Transverse colon (tissue), 4 donors: ENCODE data around the gene RFX2. TPM values are rescaled to one million over a fixed set of nuclear protein-coding genes. Genes with fewer than 3 reads are reported as not detected.

ENCODE experiments used
- DNase-seq: peaks from one replicate; pipeline ENCODE4 v3.0.0-alpha.2; 2019
- H3K27ac ChIP-seq, 4 donors: fragments of 200-600 bp; sonication (generic); 2 replicates each; pipeline ENCODE4 v1.5.1; 2016 to 2018; ENCODE audit warnings: inconsistent platforms in 4 of 4
- H3K27me3 ChIP-seq: fragments of 200-600 bp; sonication (generic); 2 replicates; pipeline ENCODE4 v1.5.1; 2017; ENCODE audit warnings: inconsistent platforms
- H3K36me3 ChIP-seq, 4 donors: fragments of 200-600 bp; sonication (generic); 2 replicates each; pipeline ENCODE4 v1.5.1; 2017 to 2019; ENCODE audit warnings: inconsistent platforms in 4 of 4
- H3K4me1 ChIP-seq, 4 donors: fragments of 200-600 bp; sonication (generic); 2 replicates each; pipeline ENCODE4 v1.5.1; 2017 to 2020; ENCODE audit warnings: inconsistent platforms in 4 of 4
- H3K4me3 ChIP-seq, 4 donors: fragments of 200-600 bp; sonication (generic); 1 replicate in 1 of 4; 2 replicates in 3 of 4; pipeline versions ENCODE4 v1.5.1 to v1.6.1; 2017 to 2019; ENCODE audit warnings: inconsistent platforms in 4 of 4
- H3K9me3 ChIP-seq, 2 donors: fragments of 200-600 bp; sonication (generic); 2 replicates each; pipeline ENCODE4 v1.5.1; 2017 to 2019; ENCODE audit warnings: inconsistent platforms in 2 of 2
- CTCF ChIP-seq, 5 experiments: fragments of 200-600 bp in 3 of 5; fragments of 450-650 bp in 2 of 5; sonication (generic) in 3 of 5; IDR thresholded peaks; 1 replicate in 2 of 5; 2 replicates in 3 of 5; pipeline ENCODE4 v1.5.1; 2016 to 2017; ENCODE audit warnings: antibody characterized with exemption in 5 of 5, inconsistent platforms in 3 of 5, mild to moderate bottlenecking in 2 of 5, moderate library complexity in 1 of 5
- EP300 ChIP-seq: sonication (generic); formaldehyde crosslinking; IDR thresholded peaks from one replicate; pipeline ENCODE4 v1.6.1; 2017; ENCODE audit warnings: antibody characterized with exemption, low read depth
- POLR2A ChIP-seq: fragments of 450-650 bp; IDR thresholded peaks from one replicate; pipeline ENCODE4 v1.6.1; 2016; ENCODE audit warnings: antibody characterized with exemption, mild to moderate bottlenecking, moderate library complexity
- POLR2AphosphoS5 ChIP-seq, 3 donors: sonication (generic); formaldehyde crosslinking; IDR thresholded peaks; one replicate each; pipeline ENCODE4 v1.6.1; 2016; ENCODE audit warnings: antibody characterized with exemption in 3 of 3
- WGBS, 2 donors: methylation state at CpG; one replicate each; pipeline ENCODE4 v1.1.5; 2018; ENCODE audit warnings: low coverage in 1 of 2; 5-methylcytosine and 5-hydroxymethylcytosine counted together
- in situ Hi-C, 4 donors: fragments of 200-750 bp; cut with MboI; loops; one replicate each; pipeline versions ENCODE4 v1.15.0 to v1.15.1; 2017; ENCODE audit warnings: low sequenced_read_pairs in 3 of 4, low pct_ligation_motif_present in 1 of 4, low pct_unique_long_range_greater_than_20kb in 1 of 4
- intact Hi-C: fragments of 100-400 bp; cut with DNase I; formaldehyde crosslinking; loops from one replicate; pipeline ENCODE4 v1.15.1; 2023; ENCODE audit warnings: low total_unique reads
- total RNA-seq, 4 donors: library from RNA; depleted of rRNA; stranded (reverse); fragments of >200 nt; gene quantifications; one replicate each; pipeline ENCODE4 v1.1.0, GENCODE V29; 2016

Gene RFX2
- total RNA-seq, 4 donors from 2014 or later: 6.1 to 57.5 (median 11.8) TPM

- no peaks in the 10 kb centered on the region for H3K4me1 ChIP-seq
- TF ChIP-seq CTCF (IDR thresholded peaks at IDR 0.05): no peak
- TF ChIP-seq EP300: no peak
- TF ChIP-seq POLR2A: no peak
- TF ChIP-seq POLR2AphosphoS5 (IDR thresholded peaks at IDR 0.05): no peak
- intact Hi-C loops: no loop called here
- H3K9me3 ChIP-seq: no peaks in the 10 kb centered on the region
- H3K27me3 ChIP-seq: no peaks in the 10 kb centered on the region
- H3K4me3 ChIP-seq: no peak overlapping the region
- DNase-seq: no peak
- WGBS, 2 donors: 86 to 95% methylated on average over 4 to 26 of the region's 26 CpGs
- in situ Hi-C loops: no loop called here
- no peak overlapping the region for H3K27ac ChIP-seq
- H3K36me3 ChIP-seq: peaks cover 0 to 5% (median 0%) of the 10 kb centered on the region in 4 donors
These were observed 94.3 kb downstream of the RFX2 start for GRCh38 chr19:6015841-6016545.

- no peaks in the 10 kb centered on the region for H3K27me3 ChIP-seq
- TF ChIP-seq POLR2AphosphoS5 (IDR thresholded peaks at IDR 0.05) (no peak), POLR2A (no peak), EP300 (no peak), CTCF (IDR thresholded peaks at IDR 0.05) (no peak)
- no peak overlapping the region for H3K4me3 ChIP-seq
- 93% methylated on average over 13 of the region's 13 CpGs; no CpG with 5 or more reads in 1 of the 2 donors for WGBS, 2 donors
- in situ Hi-C loops (no loop called here), intact Hi-C loops (no loop called here)
- H3K4me1 ChIP-seq: no peaks in the 10 kb centered on the region
- no peak for DNase-seq
- H3K27ac ChIP-seq: no peak overlapping the region
- no peaks in the 10 kb centered on the region for H3K9me3 ChIP-seq
- peaks cover 0 to 5% (median 0%) of the 10 kb centered on the region in 4 donors for H3K36me3 ChIP-seq
These were observed 95.7 kb downstream of the RFX2 start for GRCh38 chr19:6014551-6015135.

GRCh38 chr19:6012426-6013170 is 97.7 kb downstream of the RFX2 start:
- Histone ChIP-seq H3K27me3 (no peaks in the 10 kb centered on the region), H3K27ac (no peak overlapping the region), H3K4me3 (no peak overlapping the region), H3K36me3 (peaks cover 0 to 5% (median 0%) of the 10 kb centered on the region in 4 donors), H3K4me1 (no peaks in the 10 kb centered on the region), H3K9me3 (no peaks in the 10 kb centered on the region)
- no peak for DNase-seq
- in situ Hi-C loops: no loop called here
- no peak for TF ChIP-seq CTCF (IDR thresholded peaks at IDR 0.05)
- no peak for TF ChIP-seq POLR2AphosphoS5 (IDR thresholded peaks at IDR 0.05)
- TF ChIP-seq EP300: no peak
- no peak for TF ChIP-seq POLR2A
- intact Hi-C loops: no loop called here
- 87 to 90% methylated on average over 2 to 18 of the region's 18 CpGs for WGBS, 2 donors

- TF ChIP-seq POLR2A: no peak
- no peak for TF ChIP-seq POLR2AphosphoS5 (IDR thresholded peaks at IDR 0.05)
- no peak for TF ChIP-seq EP300
- no peak for TF ChIP-seq CTCF (IDR thresholded peaks at IDR 0.05)
- no peaks in the 10 kb centered on the region for H3K9me3 ChIP-seq
- H3K27me3 ChIP-seq: no peaks in the 10 kb centered on the region
- no peak overlapping the region for H3K27ac ChIP-seq
- no peak overlapping the region for H3K4me3 ChIP-seq
- peaks cover 0 to 5% (median 0%) of the 10 kb centered on the region in 4 donors for H3K36me3 ChIP-seq
- in situ Hi-C loops (no loop called here), intact Hi-C loops (no loop called here)
- 71 to 80% methylated on average over 1 of the region's 1 CpG for WGBS, 2 donors
- no peak for DNase-seq
- H3K4me1 ChIP-seq: no peaks in the 10 kb centered on the region
These were observed 98.5 kb downstream of the RFX2 start for GRCh38 chr19:6011794-6012193.
